ENCODE data around the gene SWAP70. TPM values are rescaled to one million over a fixed set of nuclear protein-coding genes. Genes with fewer than 3 reads are reported as not detected.

The SWAP70 gene
- total RNA-seq, 1 experiment from 2014 or later, result 8.6 TPM

DNA sequence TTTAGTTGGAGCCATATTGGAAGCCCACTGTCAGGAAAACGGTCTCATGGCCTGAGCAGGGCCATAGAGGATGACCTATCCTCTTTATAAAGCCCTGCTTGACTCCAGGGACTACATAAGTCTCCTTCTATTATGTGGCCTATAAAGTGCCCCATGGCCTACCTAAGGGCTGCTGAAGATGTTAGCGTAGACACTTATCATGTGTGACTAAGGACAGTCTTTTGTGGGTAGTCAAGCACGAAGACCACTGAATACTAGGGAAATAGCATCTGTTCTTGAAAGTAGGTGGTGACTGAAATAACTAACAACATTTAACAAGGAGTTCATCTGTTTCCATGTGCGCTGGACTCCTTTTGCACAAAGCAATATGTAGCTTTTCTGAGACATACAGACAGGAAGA is 117.1 kb downstream of the SWAP70 start:
- H3F3A ChIP-seq (ENCODE audit: low read length, unreplicated experiment), result no peaks in the 10 kb centered on the region
- H3K4me1 ChIP-seq (ENCODE audit: insufficient read depth, low read length), result peaks cover 10% of the 10 kb centered on the region
- no peaks in the 10 kb centered on the region for H3K9me3 ChIP-seq (ENCODE audit: low read length)
- H3K36me3 ChIP-seq (ENCODE audit: low read depth, low read length), result peaks cover 2% of the 10 kb centered on the region; the same call in 1 of the 2 replicates
- H3K79me2 ChIP-seq (ENCODE audit: low read length), result no peaks in the 10 kb centered on the region
- H3K27ac ChIP-seq (ENCODE audit: low read length), result no peak overlapping the region
- ChIA-PET POLR2A (ENCODE audit: unreplicated experiment) (no interaction called here), CTCF (interaction anchor here (0.7 kb wide), 1 partner anchor 456 kb away, joined by 3 read pairs; no protein-coding TSS in a partner anchor)
- no peak overlapping the region for H3K4me3 ChIP-seq (ENCODE audit: low read length)
- no peak overlapping the region for H3K9ac ChIP-seq (ENCODE audit: low read length)
- H2AFZ ChIP-seq (ENCODE audit: low read length), result no peak overlapping the region
- TF ChIP-seq, protein P1, sequence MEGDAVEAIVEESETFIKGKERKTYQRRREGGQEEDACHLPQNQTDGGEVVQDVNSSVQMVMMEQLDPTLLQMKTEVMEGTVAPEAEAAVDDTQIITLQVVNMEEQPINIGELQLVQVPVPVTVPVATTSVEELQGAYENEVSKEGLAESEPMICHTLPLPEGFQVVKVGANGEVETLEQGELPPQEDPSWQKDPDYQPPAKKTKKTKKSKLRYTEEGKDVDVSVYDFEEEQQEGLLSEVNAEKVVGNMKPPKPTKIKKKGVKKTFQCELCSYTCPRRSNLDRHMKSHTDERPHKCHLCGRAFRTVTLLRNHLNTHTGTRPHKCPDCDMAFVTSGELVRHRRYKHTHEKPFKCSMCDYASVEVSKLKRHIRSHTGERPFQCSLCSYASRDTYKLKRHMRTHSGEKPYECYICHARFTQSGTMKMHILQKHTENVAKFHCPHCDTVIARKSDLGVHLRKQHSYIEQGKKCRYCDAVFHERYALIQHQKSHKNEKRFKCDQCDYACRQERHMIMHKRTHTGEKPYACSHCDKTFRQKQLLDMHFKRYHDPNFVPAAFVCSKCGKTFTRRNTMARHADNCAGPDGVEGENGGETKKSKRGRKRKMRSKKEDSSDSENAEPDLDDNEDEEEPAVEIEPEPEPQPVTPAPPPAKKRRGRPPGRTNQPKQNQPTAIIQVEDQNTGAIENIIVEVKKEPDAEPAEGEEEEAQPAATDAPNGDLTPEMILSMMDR (conservative IDR thresholded peaks at IDR 0.05; ENCODE audit: low read depth, low read length), result no peak
- TF ChIP-seq EZH2phosphoT487 (IDR thresholded peaks at IDR 0.05; ENCODE audit: borderline replicate concordance, low read length) (no peak), EZH2 (IDR thresholded peaks at IDR 0.05; ENCODE audit: low read length, unreplicated experiment) (no peak)
- no TSS peak for BruUV-seq (replicated peaks)
- no peaks in the 10 kb centered on the region; the same call in 1 of the 2 replicates for H4K20me1 ChIP-seq (ENCODE audit: low read length)
- H3K4me2 ChIP-seq (ENCODE audit: low read length), result no peak overlapping the region
- no peak for ATAC-seq
- H3K27me3 ChIP-seq (ENCODE audit: low read length), result no peaks in the 10 kb centered on the region
- intact Hi-C loops (cut with micrococcal nuclease), result no loop called here
- DNase-seq, result no peak
- H3K9me2 ChIP-seq (replicated peaks; ENCODE audit: low read length), result no peaks in the 10 kb centered on the region

DNA sequence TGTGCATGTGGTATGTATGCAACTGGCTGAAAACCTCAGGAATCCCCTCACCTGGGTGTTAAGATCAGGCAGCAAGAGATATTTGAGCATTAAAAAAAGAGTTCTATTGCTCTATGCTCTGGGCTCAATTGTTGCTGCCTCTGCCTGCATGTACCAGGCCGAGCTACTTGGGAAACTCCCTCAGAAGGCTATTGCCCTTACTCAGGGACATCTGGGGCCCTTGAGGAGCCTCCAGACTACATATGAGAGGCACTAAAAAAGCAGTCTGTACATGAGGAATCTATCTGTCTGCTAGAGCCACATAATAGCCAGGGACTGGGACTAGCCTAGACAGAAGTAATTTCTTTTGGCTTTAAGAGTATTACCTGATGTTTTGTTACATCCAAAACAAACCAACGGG is 120.1 kb downstream of the SWAP70 start:
- ChIA-PET POLR2A (ENCODE audit: unreplicated experiment) (no interaction called here), CTCF (no interaction called here)
- no peaks in the 10 kb centered on the region for H3K9me2 ChIP-seq (replicated peaks; ENCODE audit: low read length)
- ATAC-seq (no peak), DNase-seq (no peak)
- H3K36me3 ChIP-seq (ENCODE audit: low read depth, low read length), result peaks cover 2% of the 10 kb centered on the region; the same call in 1 of the 2 replicates
- H3K27ac ChIP-seq (ENCODE audit: low read length), result no peak overlapping the region
- TF ChIP-seq, protein P1 (conservative IDR thresholded peaks at IDR 0.05; ENCODE audit: low read depth, low read length), result no peak
- TF ChIP-seq EZH2 (IDR thresholded peaks at IDR 0.05; ENCODE audit: low read length, unreplicated experiment) (no peak), EZH2phosphoT487 (IDR thresholded peaks at IDR 0.05; ENCODE audit: borderline replicate concordance, low read length) (no peak)
- H3K9me3 ChIP-seq (ENCODE audit: low read length), result no peaks in the 10 kb centered on the region
- BruUV-seq (replicated peaks), result no TSS peak
- H3K9ac ChIP-seq (ENCODE audit: low read length), result no peak overlapping the region
- H3K79me2 ChIP-seq (ENCODE audit: low read length), result no peaks in the 10 kb centered on the region
- no peaks in the 10 kb centered on the region for H3F3A ChIP-seq (ENCODE audit: low read length, unreplicated experiment)
- H3K4me2 ChIP-seq (ENCODE audit: low read length), result no peak overlapping the region
- intact Hi-C loops (cut with micrococcal nuclease), result no loop called here
- H2AFZ ChIP-seq (ENCODE audit: low read length), result no peak overlapping the region
- no peaks in the 10 kb centered on the region for H4K20me1 ChIP-seq (ENCODE audit: low read length)
- H3K4me1 ChIP-seq (ENCODE audit: insufficient read depth, low read length), result no peaks in the 10 kb centered on the region
- no peak overlapping the region for H3K4me3 ChIP-seq (ENCODE audit: low read length)
- H3K27me3 ChIP-seq (ENCODE audit: low read length), result no peaks in the 10 kb centered on the region

DNA sequence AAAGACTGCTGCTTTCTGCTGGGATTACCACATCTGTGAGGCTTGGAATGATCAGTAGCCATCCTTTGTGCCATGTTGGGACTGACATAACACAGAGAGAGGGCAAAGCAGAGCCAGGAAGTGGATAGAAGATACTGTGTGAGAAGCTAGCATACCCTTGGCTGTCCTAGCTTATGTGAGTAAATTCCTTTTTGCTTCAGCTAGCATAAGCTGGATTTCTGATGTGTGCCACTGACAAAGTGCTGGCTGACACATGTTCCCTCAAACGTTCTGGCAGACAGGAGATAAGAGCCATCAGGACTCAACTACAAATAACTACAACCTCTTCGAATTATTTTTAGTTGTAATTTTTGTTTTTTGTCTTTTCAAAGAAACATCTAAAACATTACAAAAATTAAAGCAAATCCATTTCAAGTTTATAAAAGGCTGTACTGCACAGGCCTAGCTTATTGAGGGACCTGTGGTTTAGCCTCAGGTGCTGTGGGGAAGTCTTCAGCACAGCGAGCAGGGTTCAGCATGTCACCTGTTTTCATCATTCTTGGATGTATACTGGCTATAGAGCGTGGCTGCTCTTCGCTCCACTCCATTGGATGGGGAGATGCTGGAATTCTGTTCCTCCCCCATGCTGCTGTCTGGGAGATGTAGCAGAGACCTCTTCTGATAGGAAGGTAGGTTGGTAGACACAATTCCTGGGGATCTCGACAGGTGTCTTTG is 120.9 kb downstream of the SWAP70 start:
- Histone ChIP-seq H3K27ac (ENCODE audit: low read length) (no peak overlapping the region), H3K4me3 (ENCODE audit: low read length) (no peak overlapping the region), H3F3A (ENCODE audit: low read length, unreplicated experiment) (no peaks in the 10 kb centered on the region), H2AFZ (ENCODE audit: low read length) (no peak overlapping the region), H3K9me3 (ENCODE audit: low read length) (no peaks in the 10 kb centered on the region), H3K27me3 (ENCODE audit: low read length) (no peaks in the 10 kb centered on the region), H3K4me2 (ENCODE audit: low read length) (no peak overlapping the region), H3K9me2 (replicated peaks; ENCODE audit: low read length) (no peaks in the 10 kb centered on the region), H3K4me1 (ENCODE audit: insufficient read depth, low read length) (no peaks in the 10 kb centered on the region), H4K20me1 (ENCODE audit: low read length) (no peaks in the 10 kb centered on the region), H3K79me2 (ENCODE audit: low read length) (no peaks in the 10 kb centered on the region), H3K36me3 (ENCODE audit: low read depth, low read length) (peaks cover 2% of the 10 kb centered on the region; the same call in 1 of the 2 replicates), H3K9ac (ENCODE audit: low read length) (no peak overlapping the region)
- ATAC-seq (no peak), DNase-seq (no peak)
- TF ChIP-seq EZH2phosphoT487 (IDR thresholded peaks at IDR 0.05; ENCODE audit: borderline replicate concordance, low read length), result no peak
- ChIA-PET CTCF (no interaction called here), POLR2A (ENCODE audit: unreplicated experiment) (no interaction called here)
- no TSS peak for BruUV-seq (replicated peaks)
- intact Hi-C loops (cut with micrococcal nuclease), result no loop called here

Data from PC-3 (cell line).